Panc1 (cell line): ENCODE measurements around the gene CADM1. TPM values are rescaled to one million over a fixed set of nuclear protein-coding genes. Genes with fewer than 3 reads are reported as not detected.

Experiments
- ATAC-seq: fragments of 200-7000 bp; cut with Tn5 transposase; 2 replicates; pipeline ENCODE4 v1.9.1; 2020; ENCODE audit warnings: mild to moderate bottlenecking, moderate library complexity
- BruUV-seq: library from RNA; stranded (reverse); fragments of 400-500 nt; replicated peaks from 2 replicates; lab custom pipeline; 2021; lab: Mats Ljungman, UMichigan
- CTCF ChIA-PET: fragments of 300-600 bp; sonication (Branson Sonifier 250); formaldehyde crosslinking; loops from one replicate; lab custom pipeline; 2022; ENCODE audit warnings: antibody characterized with exemption; lab: Charles Lee
- POLR2A ChIA-PET: fragments of 300-600 bp; sonication (Branson Sonifier 250); formaldehyde crosslinking; loops from one replicate; lab custom pipeline; 2022; ENCODE audit warnings: antibody characterized with exemption; lab: Charles Lee
- DNase-seq: peaks from one replicate; pipeline ENCODE4 v3.0.0-alpha.2; 2010; ENCODE audit warnings: low read depth, low spot score
- H3K27ac ChIP-seq: 2 replicates; pipeline ENCODE4 v1.5.1; 2011; ENCODE audit warnings: mild to moderate bottlenecking, low read length, inconsistent platforms
- H3K27me3 ChIP-seq: fragments of 200-500 bp; sonication (Bioruptor generic); 2 replicates; pipeline ENCODE4 v1.6.0; 2014; ENCODE audit warnings: low read length, inconsistent platforms; ENCODE audit not compliant: control insufficient read depth, insufficient read depth
- H3K36me3 ChIP-seq: fragments of 200-500 bp; sonication (Bioruptor generic); 2 replicates; pipeline ENCODE4 v1.5.1; 2014; ENCODE audit warnings: inconsistent platforms, mild to moderate bottlenecking, low read length, moderate library complexity; ENCODE audit not compliant: control insufficient read depth, insufficient read depth
- H3K4me1 ChIP-seq: 2 replicates; pipeline ENCODE4 v1.5.1; 2011; ENCODE audit warnings: inconsistent platforms, mild to moderate bottlenecking, low read length, moderate library complexity; ENCODE audit not compliant: control insufficient read depth, insufficient read depth
- H3K4me3 ChIP-seq, 2 experiments: 2 replicates each; pipeline ENCODE4 v1.5.1; 2011 to 2012; ENCODE audit warnings: low read depth in 2 of 2, low read length in 2 of 2, mild to moderate bottlenecking in 2 of 2, inconsistent platforms in 1 of 2, moderate library complexity in 1 of 2
- H3K9me3 ChIP-seq: fragments of 200-500 bp; sonication (Bioruptor generic); 2 replicates; pipeline ENCODE4 v1.5.1; 2014; ENCODE audit warnings: low read depth, mild to moderate bottlenecking, inconsistent platforms, low read length, moderate library complexity; ENCODE audit not compliant: control insufficient read depth, insufficient read depth
- POLR2AphosphoS5 ChIP-seq: IDR thresholded peaks from 2 replicates; pipeline ENCODE4 v1.6.1; 2012; ENCODE audit warnings: mild to moderate bottlenecking, low read depth, low read length, moderate library complexity
- SIN3A ChIP-seq: IDR thresholded peaks from 2 replicates; pipeline ENCODE4 v1.6.1; 2012; ENCODE audit warnings: low read depth, mild to moderate bottlenecking, low read length, moderate library complexity, borderline replicate concordance; ENCODE audit not compliant: insufficient read depth
- TCF7L2 ChIP-seq: IDR thresholded peaks from 2 replicates; pipeline ENCODE4 v1.6.1; 2011; ENCODE audit warnings: mild to moderate bottlenecking, low read depth, low read length, inconsistent platforms
- in situ Hi-C: cut with HindIII; loops from 2 replicates; pipeline ENCODE4 v1.10.0; 2016; ENCODE audit warnings: low sequenced_read_pairs, low pct_unique_long_range_greater_than_20kb
- intact Hi-C: fragments of 100-400 bp; cut with micrococcal nuclease; formaldehyde crosslinking; loops from one replicate; pipeline ENCODE4 v1.10.0; 2022; ENCODE audit not compliant: unreplicated experiment
- total RNA-seq: library from RNA; stranded (reverse); gene quantifications from one replicate; pipeline ENCODE4 v1.2.1, GENCODE V29; 2021; ENCODE audit not compliant: unreplicated experiment
- TF ChIP-seq, protein P1 (sequence below): fragments of 450-650 bp; IDR thresholded peaks from 2 replicates; pipeline ENCODE4 v1.5.1; 2017; ENCODE audit warnings: mild to moderate bottlenecking
- TF ChIP-seq, protein P2 (sequence below), 2 experiments: IDR thresholded peaks; 2 replicates each; pipeline ENCODE4 v1.6.1; 2011 to 2012; ENCODE audit warnings: low read depth in 2 of 2, control low read depth in 1 of 2, low read length in 1 of 2, mild to moderate bottlenecking in 1 of 2, moderate library complexity in 1 of 2; ENCODE audit not compliant: insufficient read depth in 1 of 2

CADM1 gene
- total RNA-seq, 1 experiment from 2014 or later = 3.9 TPM

DNA sequence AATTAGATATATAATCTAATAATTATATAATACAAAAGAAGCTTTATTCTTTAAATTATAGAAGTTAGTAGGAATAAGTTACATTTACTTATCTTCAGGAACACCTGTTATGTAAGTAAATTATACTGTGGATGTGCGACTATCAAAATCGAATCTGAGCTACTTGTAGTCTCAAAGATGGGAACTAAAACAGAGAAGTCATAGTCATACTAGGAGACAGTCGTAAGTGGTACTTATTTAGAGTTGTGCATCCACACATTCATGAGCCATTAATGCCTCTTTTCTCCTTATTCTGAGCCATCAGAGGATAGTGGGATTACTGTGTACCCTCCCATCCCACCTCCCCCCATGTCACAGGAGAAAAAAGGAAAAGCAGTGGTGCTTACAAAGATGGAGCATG, 114.4 kb downstream of the CADM1 start:
- ChIA-PET CTCF (no interaction called here), POLR2A (no interaction called here)
- no peak for TF ChIP-seq POLR2AphosphoS5
- TF ChIP-seq, protein P1, sequence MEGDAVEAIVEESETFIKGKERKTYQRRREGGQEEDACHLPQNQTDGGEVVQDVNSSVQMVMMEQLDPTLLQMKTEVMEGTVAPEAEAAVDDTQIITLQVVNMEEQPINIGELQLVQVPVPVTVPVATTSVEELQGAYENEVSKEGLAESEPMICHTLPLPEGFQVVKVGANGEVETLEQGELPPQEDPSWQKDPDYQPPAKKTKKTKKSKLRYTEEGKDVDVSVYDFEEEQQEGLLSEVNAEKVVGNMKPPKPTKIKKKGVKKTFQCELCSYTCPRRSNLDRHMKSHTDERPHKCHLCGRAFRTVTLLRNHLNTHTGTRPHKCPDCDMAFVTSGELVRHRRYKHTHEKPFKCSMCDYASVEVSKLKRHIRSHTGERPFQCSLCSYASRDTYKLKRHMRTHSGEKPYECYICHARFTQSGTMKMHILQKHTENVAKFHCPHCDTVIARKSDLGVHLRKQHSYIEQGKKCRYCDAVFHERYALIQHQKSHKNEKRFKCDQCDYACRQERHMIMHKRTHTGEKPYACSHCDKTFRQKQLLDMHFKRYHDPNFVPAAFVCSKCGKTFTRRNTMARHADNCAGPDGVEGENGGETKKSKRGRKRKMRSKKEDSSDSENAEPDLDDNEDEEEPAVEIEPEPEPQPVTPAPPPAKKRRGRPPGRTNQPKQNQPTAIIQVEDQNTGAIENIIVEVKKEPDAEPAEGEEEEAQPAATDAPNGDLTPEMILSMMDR = no peak
- TF ChIP-seq, protein P2, sequence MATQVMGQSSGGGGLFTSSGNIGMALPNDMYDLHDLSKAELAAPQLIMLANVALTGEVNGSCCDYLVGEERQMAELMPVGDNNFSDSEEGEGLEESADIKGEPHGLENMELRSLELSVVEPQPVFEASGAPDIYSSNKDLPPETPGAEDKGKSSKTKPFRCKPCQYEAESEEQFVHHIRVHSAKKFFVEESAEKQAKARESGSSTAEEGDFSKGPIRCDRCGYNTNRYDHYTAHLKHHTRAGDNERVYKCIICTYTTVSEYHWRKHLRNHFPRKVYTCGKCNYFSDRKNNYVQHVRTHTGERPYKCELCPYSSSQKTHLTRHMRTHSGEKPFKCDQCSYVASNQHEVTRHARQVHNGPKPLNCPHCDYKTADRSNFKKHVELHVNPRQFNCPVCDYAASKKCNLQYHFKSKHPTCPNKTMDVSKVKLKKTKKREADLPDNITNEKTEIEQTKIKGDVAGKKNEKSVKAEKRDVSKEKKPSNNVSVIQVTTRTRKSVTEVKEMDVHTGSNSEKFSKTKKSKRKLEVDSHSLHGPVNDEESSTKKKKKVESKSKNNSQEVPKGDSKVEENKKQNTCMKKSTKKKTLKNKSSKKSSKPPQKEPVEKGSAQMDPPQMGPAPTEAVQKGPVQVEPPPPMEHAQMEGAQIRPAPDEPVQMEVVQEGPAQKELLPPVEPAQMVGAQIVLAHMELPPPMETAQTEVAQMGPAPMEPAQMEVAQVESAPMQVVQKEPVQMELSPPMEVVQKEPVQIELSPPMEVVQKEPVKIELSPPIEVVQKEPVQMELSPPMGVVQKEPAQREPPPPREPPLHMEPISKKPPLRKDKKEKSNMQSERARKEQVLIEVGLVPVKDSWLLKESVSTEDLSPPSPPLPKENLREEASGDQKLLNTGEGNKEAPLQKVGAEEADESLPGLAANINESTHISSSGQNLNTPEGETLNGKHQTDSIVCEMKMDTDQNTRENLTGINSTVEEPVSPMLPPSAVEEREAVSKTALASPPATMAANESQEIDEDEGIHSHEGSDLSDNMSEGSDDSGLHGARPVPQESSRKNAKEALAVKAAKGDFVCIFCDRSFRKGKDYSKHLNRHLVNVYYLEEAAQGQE (IDR thresholded peaks at IDR 0.05; ENCODE audit: insufficient read depth in 1 of 2, low read depth in 2 of 2, low read length in 1 of 2) = no peak
- no peak for TF ChIP-seq SIN3A
- no peak for TF ChIP-seq TCF7L2
- no peaks in the 10 kb centered on the region for H3K27me3 ChIP-seq
- H3K36me3 ChIP-seq = no peaks in the 10 kb centered on the region
- no peaks in the 10 kb centered on the region for H3K9me3 ChIP-seq
- H3K4me1 ChIP-seq = no peaks in the 10 kb centered on the region
- DNase-seq = no peak
- ATAC-seq = no peak
- no peak overlapping the region for H3K27ac ChIP-seq
- no peak overlapping the region for H3K4me3 ChIP-seq
- BruUV-seq = no TSS peak
- in situ Hi-C loops (no loop called here), intact Hi-C loops (no loop called here)

DNA sequence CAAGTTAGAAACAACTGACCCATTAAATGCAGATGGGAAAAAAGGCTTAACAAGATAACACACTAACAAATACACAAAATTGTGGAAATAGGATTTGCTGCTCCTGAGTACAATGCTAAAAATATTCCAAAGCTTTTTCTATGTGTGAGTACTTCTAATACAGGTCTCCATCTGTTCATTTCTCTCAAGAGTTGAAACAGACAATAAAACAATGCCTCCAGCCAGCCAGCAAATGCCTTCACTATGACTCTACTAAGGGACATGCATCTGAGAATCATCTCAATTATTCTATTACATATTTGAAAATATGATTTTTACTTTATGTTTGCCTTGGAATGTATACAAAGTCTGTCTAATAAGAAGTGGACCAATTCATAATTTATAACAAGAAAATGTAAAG, 119.0 kb downstream of the CADM1 start:
- DNase-seq (no peak), ATAC-seq (no peak)
- Histone ChIP-seq H3K9me3 (no peaks in the 10 kb centered on the region), H3K27ac (no peak overlapping the region), H3K4me3 (no peak overlapping the region), H3K36me3 (no peaks in the 10 kb centered on the region), H3K4me1 (no peaks in the 10 kb centered on the region), H3K27me3 (0 out of 2 replicates have a peak, but pooled peaks cover 3% of the 10 kb centered on the region)
- in situ Hi-C loops (no loop called here), intact Hi-C loops (no loop called here)
- POLR2A ChIA-PET = no interaction called here
- BruUV-seq = no TSS peak
- CTCF ChIA-PET = no interaction called here
- TF ChIP-seq, protein P1 = no peak
- TF ChIP-seq SIN3A = no peak
- no peak for TF ChIP-seq POLR2AphosphoS5
- TF ChIP-seq, protein P2 (IDR thresholded peaks at IDR 0.05; ENCODE audit: insufficient read depth in 1 of 2, low read depth in 2 of 2, low read length in 1 of 2) = no peak
- no peak for TF ChIP-seq TCF7L2
